ENCODE measurements around the gene IL1RAPL1. TPM values are rescaled to one million over a fixed set of nuclear protein-coding genes. Genes with fewer than 3 reads are reported as not detected.

IL1RAPL1 gene
- total and polyA plus RNA-seq, 9 of the 15 experiments (the other 6 are each of a cell fraction or from before 2014, with no cell fraction given) = 0.04 to 0.07 (median 0.04) TPM; not detected in 6

DNA sequence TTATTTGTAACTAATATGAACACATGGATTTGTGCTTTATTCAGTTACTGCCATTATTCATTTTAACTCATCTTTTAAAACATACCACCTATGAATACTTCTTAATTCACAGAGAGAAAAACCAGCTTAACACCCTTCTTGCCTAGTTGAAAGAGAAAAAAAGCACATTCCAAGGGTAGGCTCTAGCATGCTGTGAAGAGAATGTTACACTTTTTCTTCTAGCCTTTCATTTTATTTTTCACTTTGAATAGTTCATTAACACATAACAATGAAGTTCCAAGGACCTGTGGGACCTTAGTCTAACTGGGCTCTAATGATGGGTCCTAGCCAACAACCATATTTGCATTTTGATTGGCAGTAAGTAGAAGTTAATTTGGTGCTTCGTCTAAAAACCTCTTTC lies 1348.2 kb downstream of the IL1RAPL1 start:
- no TSS peak for BruUV-seq (replicated peaks)
- 0% methylated on average over 1 of the region's 1 CpG for WGBS (ENCODE audit: insufficient coverage, low coverage, missing lambda C conversion rate)
- ChIA-PET CTCF (ENCODE audit: low intra/inter-chr PET ratio) (no interaction called here), POLR2A (no interaction called here)
- no peaks in the 10 kb centered on the region for H3K79me2 ChIP-seq (ENCODE audit: control insufficient read depth, insufficient read depth, low read length)
- H3K4me1 ChIP-seq (replicated peaks in 1 of 2; ENCODE audit: control insufficient read depth in 2 of 2, insufficient read depth in 2 of 2, low read length in 2 of 2) = no peaks in the 10 kb centered on the region
- no peak overlapping the region for H2AFZ ChIP-seq (ENCODE audit: low read depth, low read length)
- no peaks in the 10 kb centered on the region for H3K36me3 ChIP-seq (ENCODE audit: control insufficient read depth, insufficient read depth, low read length)
- TF ChIP-seq ZNF75A (CRISPR knock-in tag; IDR thresholded peaks at IDR 0.05) = no peak
- TF ChIP-seq SMARCE1 (IDR thresholded peaks at IDR 0.05) = no peak
- TF ChIP-seq ZNF445 (CRISPR knock-in tag; IDR thresholded peaks at IDR 0.05; ENCODE audit: low read depth) = no peak
- ATAC-seq = no peak
- in situ Hi-C loops (cut with MboI) (no loop called here), intact Hi-C loops (cut with micrococcal nuclease) (no loop called here)
- H3K9me1 ChIP-seq (ENCODE audit: control insufficient read depth, insufficient read depth, low read length) = no peaks in the 10 kb centered on the region
- no peak overlapping the region for H3K4me3 ChIP-seq
- no peaks in the 10 kb centered on the region for H4K20me1 ChIP-seq (replicated peaks; ENCODE audit: control insufficient read depth, insufficient read depth, low read length)
- H3K27me3 ChIP-seq (ENCODE audit: control insufficient read depth in 2 of 2, insufficient read depth in 2 of 2, low read length in 2 of 2) = no peaks in the 10 kb centered on the region
- FAIRE-seq = no peak
- no peak overlapping the region for H3K27ac ChIP-seq (ENCODE audit: extremely low read depth, low read depth, low read length)
- H3K4me2 ChIP-seq (ENCODE audit: insufficient read depth, low read length) = no peak overlapping the region
- no peaks in the 10 kb centered on the region for H3K9me3 ChIP-seq (replicated peaks; ENCODE audit: control insufficient read depth, insufficient read depth, low read depth, low read length)
- no peak for DNase-seq (ENCODE audit: extremely low read depth in 1 of 4, low spot score in 3 of 4)
- no peak overlapping the region for H3K9ac ChIP-seq (ENCODE audit: insufficient read depth in 1 of 2, low read depth in 2 of 2, low read length in 2 of 2)

DNA sequence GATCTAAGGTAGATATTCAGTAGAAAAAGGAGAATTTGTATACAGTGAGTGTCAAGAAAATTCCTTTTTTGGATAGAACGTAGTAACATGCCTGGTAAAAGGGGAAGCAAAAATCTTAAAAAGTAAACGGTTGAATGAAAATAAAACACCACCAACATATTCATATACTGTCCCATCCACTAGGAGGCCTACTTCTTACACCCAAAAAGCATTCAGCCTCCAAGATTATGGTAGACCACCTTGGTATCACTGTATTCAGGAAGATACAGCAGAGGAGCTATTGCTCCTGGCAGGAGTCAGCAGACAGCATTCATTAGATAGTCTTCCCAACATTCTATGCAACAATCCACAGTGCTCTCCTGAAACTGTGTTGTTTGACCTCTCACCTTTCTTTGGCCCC lies 1353.5 kb downstream of the IL1RAPL1 start:
- intact Hi-C loops (cut with micrococcal nuclease) = no loop called here
- ChIA-PET POLR2A (no interaction called here), CTCF (ENCODE audit: low intra/inter-chr PET ratio) (no interaction called here)
- in situ Hi-C loops (cut with MboI) = no loop called here
- FAIRE-seq (no peak), DNase-seq (ENCODE audit: extremely low read depth in 1 of 4, low spot score in 3 of 4) (no peak), ATAC-seq (no peak)
- WGBS (ENCODE audit: insufficient coverage, low coverage, missing lambda C conversion rate) = 0% methylated on average over 2 of the region's 2 CpGs
- BruUV-seq (replicated peaks) = no TSS peak
- Histone ChIP-seq H3K79me2 (ENCODE audit: control insufficient read depth, insufficient read depth, low read length) (no peaks in the 10 kb centered on the region), H3K9ac (ENCODE audit: insufficient read depth in 1 of 2, low read depth in 2 of 2, low read length in 2 of 2) (no peak overlapping the region), H3K27ac (ENCODE audit: extremely low read depth, low read depth, low read length) (no peak overlapping the region), H4K20me1 (replicated peaks; ENCODE audit: control insufficient read depth, insufficient read depth, low read length) (no peaks in the 10 kb centered on the region), H3K27me3 (ENCODE audit: control insufficient read depth in 2 of 2, insufficient read depth in 2 of 2, low read length in 2 of 2) (no peaks in the 10 kb centered on the region), H3K4me1 (replicated peaks in 1 of 2; ENCODE audit: control insufficient read depth in 2 of 2, insufficient read depth in 2 of 2, low read length in 2 of 2) (no peaks in the 10 kb centered on the region), H3K4me3 (no peak overlapping the region), H3K9me1 (ENCODE audit: control insufficient read depth, insufficient read depth, low read length) (no peaks in the 10 kb centered on the region), H3K36me3 (ENCODE audit: control insufficient read depth, insufficient read depth, low read length) (no peaks in the 10 kb centered on the region), H3K9me3 (replicated peaks; ENCODE audit: control insufficient read depth, insufficient read depth, low read depth, low read length) (no peaks in the 10 kb centered on the region), H2AFZ (ENCODE audit: low read depth, low read length) (no peak overlapping the region), H3K4me2 (ENCODE audit: insufficient read depth, low read length) (no peak overlapping the region)
- TF ChIP-seq, protein P1, sequence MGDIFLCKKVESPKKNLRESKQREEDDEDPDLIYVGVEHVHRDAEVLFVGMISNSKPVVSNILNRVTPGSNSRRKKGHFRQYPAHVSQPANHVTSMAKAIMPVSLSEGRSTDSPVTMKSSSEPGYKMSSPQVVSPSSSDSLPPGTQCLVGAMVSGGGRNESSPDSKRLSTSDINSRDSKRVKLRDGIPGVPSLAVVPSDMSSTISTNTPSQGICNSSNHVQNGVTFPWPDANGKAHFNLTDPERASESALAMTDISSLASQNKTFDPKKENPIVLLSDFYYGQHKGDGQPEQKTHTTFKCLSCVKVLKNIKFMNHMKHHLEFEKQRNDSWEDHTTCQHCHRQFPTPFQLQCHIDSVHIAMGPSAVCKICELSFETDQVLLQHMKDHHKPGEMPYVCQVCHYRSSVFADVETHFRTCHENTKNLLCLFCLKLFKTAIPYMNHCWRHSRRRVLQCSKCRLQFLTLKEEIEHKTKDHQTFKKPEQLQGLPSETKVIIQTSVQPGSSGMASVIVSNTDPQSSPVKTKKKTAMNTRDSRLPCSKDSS (IDR thresholded peaks at IDR 0.05; ENCODE audit: low read depth, partially characterized antibody) = no peak
- TF ChIP-seq KLF16 (IDR thresholded peaks at IDR 0.05) (no peak), FOXK1 (CRISPR knock-in tag; IDR thresholded peaks at IDR 0.05; ENCODE audit: borderline replicate concordance) (no peak), YBX1 (IDR thresholded peaks at IDR 0.05) (no peak), ZNF561 (CRISPR knock-in tag; conservative IDR thresholded peaks at IDR 0.05) (no peak), NFE2 (IDR thresholded peaks at IDR 0.05; ENCODE audit: low read depth) (no peak), CAMTA2 (CRISPR knock-in tag; conservative IDR thresholded peaks at IDR 0.05) (no peak)
- TF ChIP-seq, protein P2, sequence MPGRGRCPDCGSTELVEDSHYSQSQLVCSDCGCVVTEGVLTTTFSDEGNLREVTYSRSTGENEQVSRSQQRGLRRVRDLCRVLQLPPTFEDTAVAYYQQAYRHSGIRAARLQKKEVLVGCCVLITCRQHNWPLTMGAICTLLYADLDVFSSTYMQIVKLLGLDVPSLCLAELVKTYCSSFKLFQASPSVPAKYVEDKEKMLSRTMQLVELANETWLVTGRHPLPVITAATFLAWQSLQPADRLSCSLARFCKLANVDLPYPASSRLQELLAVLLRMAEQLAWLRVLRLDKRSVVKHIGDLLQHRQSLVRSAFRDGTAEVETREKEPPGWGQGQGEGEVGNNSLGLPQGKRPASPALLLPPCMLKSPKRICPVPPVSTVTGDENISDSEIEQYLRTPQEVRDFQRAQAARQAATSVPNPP (IDR thresholded peaks at IDR 0.05; ENCODE audit: borderline replicate concordance, insufficient read depth, insufficient read length) = no peak
- TF ChIP-seq, protein P3, sequence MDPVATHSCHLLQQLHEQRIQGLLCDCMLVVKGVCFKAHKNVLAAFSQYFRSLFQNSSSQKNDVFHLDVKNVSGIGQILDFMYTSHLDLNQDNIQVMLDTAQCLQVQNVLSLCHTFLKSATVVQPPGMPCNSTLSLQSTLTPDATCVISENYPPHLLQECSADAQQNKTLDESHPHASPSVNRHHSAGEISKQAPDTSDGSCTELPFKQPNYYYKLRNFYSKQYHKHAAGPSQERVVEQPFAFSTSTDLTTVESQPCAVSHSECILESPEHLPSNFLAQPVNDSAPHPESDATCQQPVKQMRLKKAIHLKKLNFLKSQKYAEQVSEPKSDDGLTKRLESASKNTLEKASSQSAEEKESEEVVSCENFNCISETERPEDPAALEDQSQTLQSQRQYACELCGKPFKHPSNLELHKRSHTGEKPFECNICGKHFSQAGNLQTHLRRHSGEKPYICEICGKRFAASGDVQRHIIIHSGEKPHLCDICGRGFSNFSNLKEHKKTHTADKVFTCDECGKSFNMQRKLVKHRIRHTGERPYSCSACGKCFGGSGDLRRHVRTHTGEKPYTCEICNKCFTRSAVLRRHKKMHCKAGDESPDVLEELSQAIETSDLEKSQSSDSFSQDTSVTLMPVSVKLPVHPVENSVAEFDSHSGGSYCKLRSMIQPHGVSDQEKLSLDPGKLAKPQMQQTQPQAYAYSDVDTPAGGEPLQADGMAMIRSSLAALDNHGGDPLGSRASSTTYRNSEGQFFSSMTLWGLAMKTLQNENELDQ (CRISPR knock-in tag; IDR thresholded peaks at IDR 0.05; ENCODE audit: borderline replicate concordance) = no peak

All from K562 (cell line).